PC-3 (cell line): Measurements from ENCODE around the gene SRD5A3.

Source experiments
- CTCF ChIP-seq: fragments of 300-600 bp; sonication (generic); conservative IDR thresholded peaks from 2 replicates; pipeline ENCODE4 v1.5.1; 2017; ENCODE audit warnings: antibody characterized with exemption, low read depth, mild to moderate bottlenecking, low read length
- EZH2 ChIP-seq: fragments of 300-600 bp; sonication (generic); IDR thresholded peaks from one replicate; pipeline ENCODE4 v1.6.1; 2017; ENCODE audit warnings: antibody characterized with exemption, mild to moderate bottlenecking, low read length; ENCODE audit not compliant: unreplicated experiment

- TF ChIP-seq CTCF = no peak
- no peak for TF ChIP-seq EZH2
These were observed 49.7 kb downstream of the SRD5A3 start, which contains the start of gene TMEM165 for GRCh38 chr4:55395529-55396307.
